ENCODE measurements around the gene PDLIM5. TPM values are rescaled to one million over a fixed set of nuclear protein-coding genes. Genes with fewer than 3 reads are reported as not detected.

Gene PDLIM5
- total RNA-seq, 4 donors from 2014 or later, result 90.5 to 148 (median 115) TPM

GRCh38 chr4:94665500-94666404 lies 214.0 kb downstream of the PDLIM5 start:
- 73% methylated on average over 3 of the region's 3 CpGs for WGBS

GRCh38 chr4:94668724-94669123 lies 217.0 kb downstream of the PDLIM5 start:
- no peak for DNase-seq (ENCODE audit: low spot score in 2 of 2)
- no peak overlapping the region for H3K27ac ChIP-seq
- no peaks in the 10 kb centered on the region for H3K4me1 ChIP-seq
- 78% methylated on average over 7 of the region's 7 CpGs for whole genome bisulfite sequencing
- TF ChIP-seq POLR2A (IDR thresholded peaks at IDR 0.05), result no peak
- TF ChIP-seq POLR2AphosphoS5 (IDR thresholded peaks at IDR 0.05), result no peak
- TF ChIP-seq EP300 (IDR thresholded peaks at IDR 0.05), result no peak
- TF ChIP-seq, protein P1, sequence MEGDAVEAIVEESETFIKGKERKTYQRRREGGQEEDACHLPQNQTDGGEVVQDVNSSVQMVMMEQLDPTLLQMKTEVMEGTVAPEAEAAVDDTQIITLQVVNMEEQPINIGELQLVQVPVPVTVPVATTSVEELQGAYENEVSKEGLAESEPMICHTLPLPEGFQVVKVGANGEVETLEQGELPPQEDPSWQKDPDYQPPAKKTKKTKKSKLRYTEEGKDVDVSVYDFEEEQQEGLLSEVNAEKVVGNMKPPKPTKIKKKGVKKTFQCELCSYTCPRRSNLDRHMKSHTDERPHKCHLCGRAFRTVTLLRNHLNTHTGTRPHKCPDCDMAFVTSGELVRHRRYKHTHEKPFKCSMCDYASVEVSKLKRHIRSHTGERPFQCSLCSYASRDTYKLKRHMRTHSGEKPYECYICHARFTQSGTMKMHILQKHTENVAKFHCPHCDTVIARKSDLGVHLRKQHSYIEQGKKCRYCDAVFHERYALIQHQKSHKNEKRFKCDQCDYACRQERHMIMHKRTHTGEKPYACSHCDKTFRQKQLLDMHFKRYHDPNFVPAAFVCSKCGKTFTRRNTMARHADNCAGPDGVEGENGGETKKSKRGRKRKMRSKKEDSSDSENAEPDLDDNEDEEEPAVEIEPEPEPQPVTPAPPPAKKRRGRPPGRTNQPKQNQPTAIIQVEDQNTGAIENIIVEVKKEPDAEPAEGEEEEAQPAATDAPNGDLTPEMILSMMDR (IDR thresholded peaks at IDR 0.05), result no peak
- H3K36me3 ChIP-seq, result peaks cover 9% of the 10 kb centered on the region
- H3K27me3 ChIP-seq, result no peaks in the 10 kb centered on the region
- H3K4me3 ChIP-seq, result no peak overlapping the region
- no peaks in the 10 kb centered on the region for H3K9me3 ChIP-seq

More at GRCh38 chr4:94665500-94666404, 214.0 kb downstream of the PDLIM5 start:
- Histone ChIP-seq H3K27ac (no peak overlapping the region), H3K36me3 (peaks cover 10% of the 10 kb centered on the region), H3K27me3 (no peaks in the 10 kb centered on the region), H3K9me3 (no peaks in the 10 kb centered on the region), H3K4me1 (no peaks in the 10 kb centered on the region), H3K4me3 (no peak overlapping the region)
- no peak for TF ChIP-seq POLR2A (IDR thresholded peaks at IDR 0.05)
- TF ChIP-seq POLR2AphosphoS5 (IDR thresholded peaks at IDR 0.05), result no peak
- TF ChIP-seq, protein P1 (IDR thresholded peaks at IDR 0.05), result no peak
- TF ChIP-seq EP300 (IDR thresholded peaks at IDR 0.05), result no peak
- no peak for DNase-seq (ENCODE audit: low spot score in 2 of 2)

GRCh38 chr4:94669672-94670664 lies 218.2 kb downstream of the PDLIM5 start:
- H3K4me3 ChIP-seq, result no peak overlapping the region
- no peak for DNase-seq (ENCODE audit: low spot score in 2 of 2)
- no peaks in the 10 kb centered on the region for H3K9me3 ChIP-seq
- TF ChIP-seq POLR2AphosphoS5 (IDR thresholded peaks at IDR 0.05), result no peak
- no peak for TF ChIP-seq EP300 (IDR thresholded peaks at IDR 0.05)
- TF ChIP-seq, protein P1 (IDR thresholded peaks at IDR 0.05), result no peak
- TF ChIP-seq POLR2A (IDR thresholded peaks at IDR 0.05), result no peak
- WGBS, result 87% methylated on average over 6 of the region's 6 CpGs
- peaks cover 3% of the 10 kb centered on the region for H3K36me3 ChIP-seq
- H3K4me1 ChIP-seq, result no peaks in the 10 kb centered on the region
- no peaks in the 10 kb centered on the region for H3K27me3 ChIP-seq
- H3K27ac ChIP-seq, result no peak overlapping the region

DNA sequence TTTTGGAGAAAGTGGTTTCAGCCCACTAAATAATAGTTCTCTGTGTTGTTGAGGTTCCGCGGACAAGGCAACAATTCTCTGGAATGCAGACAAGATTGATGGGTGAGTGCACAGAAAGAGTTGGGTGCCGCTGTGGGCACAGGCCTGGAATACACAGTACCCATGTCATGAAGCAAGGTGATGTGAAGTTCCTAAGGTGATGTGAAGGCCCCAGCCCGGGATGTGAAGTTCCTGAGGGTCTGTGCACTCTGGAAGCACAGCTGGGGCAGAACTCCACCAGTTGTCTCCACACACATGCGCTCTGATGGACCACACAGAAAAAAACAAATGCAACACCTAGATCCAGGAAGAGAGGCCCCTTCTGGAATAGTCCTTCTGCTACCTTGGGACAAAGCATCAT lies 219.4 kb downstream of the PDLIM5 start:
- Histone ChIP-seq H3K4me1 (no peaks in the 10 kb centered on the region), H3K27ac (no peak overlapping the region)

More for the DNA sequence above, 219.4 kb downstream of the PDLIM5 start:
- Histone ChIP-seq H3K36me3 (peaks cover 3% of the 10 kb centered on the region), H3K27me3 (no peaks in the 10 kb centered on the region), H3K4me3 (no peak overlapping the region), H3K9me3 (no peaks in the 10 kb centered on the region)
- DNase-seq (ENCODE audit: low spot score in 2 of 2), result no peak
- 95% methylated on average over 5 of the region's 5 CpGs for WGBS
- TF ChIP-seq POLR2A (IDR thresholded peaks at IDR 0.05) (no peak), EP300 (IDR thresholded peaks at IDR 0.05) (no peak), POLR2AphosphoS5 (IDR thresholded peaks at IDR 0.05) (no peak)
- TF ChIP-seq, protein P1 (IDR thresholded peaks at IDR 0.05), result no peak

Data from suprapubic skin (tissue), 4 donors.